ENCODE data around the gene NXF1.
"Not testable (repeated sequence)": the region's sequence is repeated elsewhere in the genome, so short reads cannot be mapped to it uniquely, and the experiment has no call there.

NXF1 gene

DNA sequence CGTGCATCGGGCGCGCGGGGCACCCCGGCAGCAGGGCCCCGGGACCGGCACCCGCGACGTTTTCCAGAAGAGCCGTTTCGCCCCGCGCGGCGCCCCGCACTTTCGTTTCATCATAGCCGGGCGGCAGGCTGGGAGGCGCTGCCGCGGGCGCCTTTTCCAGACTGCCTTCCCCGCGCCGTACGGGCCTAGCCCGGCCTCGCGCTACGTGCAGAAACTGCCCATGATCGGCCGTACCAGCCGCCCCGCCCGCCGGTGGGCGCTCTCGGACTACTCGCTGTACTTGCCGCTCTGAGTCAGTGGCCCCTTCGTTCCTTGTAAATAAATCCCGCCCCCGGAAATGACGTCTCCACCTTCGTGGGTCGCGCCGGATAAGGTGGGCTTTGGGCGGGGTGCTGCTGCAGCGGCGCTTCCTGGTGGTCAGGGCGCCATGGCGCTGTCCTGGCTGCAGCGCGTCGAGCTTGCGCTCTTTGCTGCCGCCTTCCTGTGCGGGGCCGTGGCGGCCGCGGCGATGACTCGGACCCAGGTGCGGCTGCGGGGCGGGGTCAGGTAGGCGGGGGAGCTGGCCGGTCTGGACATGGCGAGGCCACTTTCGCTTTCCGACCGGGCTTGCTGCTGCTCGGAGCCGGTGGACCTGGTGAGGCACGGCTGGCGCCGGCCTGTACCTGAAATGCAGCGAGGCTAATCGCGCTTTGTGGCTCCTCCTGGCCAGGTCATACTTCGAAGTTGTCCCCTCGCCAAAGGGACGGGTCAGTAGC is 18.1 kb downstream of the NXF1 start, which contains the start of gene TMEM179B:
TSS of gene TMEM179B (plus strand) at position 398 of the 755 bp plus-strand sequence. CDS start at position 428, 30 bp downstream.
- peak; percentile 96 to 97 for DNase-seq (ENCODE audit: low read depth in 2 of 2)

- peak; percentile 78 to 80 for DNase-seq (ENCODE audit: low read depth in 2 of 2)
Measured at GRCh38 chr11:62786318-62787004, 18.8 kb downstream of the NXF1 start.

GRCh38 chr11:62782753-62783152 is 22.5 kb downstream of the NXF1 start:
- DNase-seq (ENCODE audit: low read depth in 2 of 2), result no peak

DNA sequence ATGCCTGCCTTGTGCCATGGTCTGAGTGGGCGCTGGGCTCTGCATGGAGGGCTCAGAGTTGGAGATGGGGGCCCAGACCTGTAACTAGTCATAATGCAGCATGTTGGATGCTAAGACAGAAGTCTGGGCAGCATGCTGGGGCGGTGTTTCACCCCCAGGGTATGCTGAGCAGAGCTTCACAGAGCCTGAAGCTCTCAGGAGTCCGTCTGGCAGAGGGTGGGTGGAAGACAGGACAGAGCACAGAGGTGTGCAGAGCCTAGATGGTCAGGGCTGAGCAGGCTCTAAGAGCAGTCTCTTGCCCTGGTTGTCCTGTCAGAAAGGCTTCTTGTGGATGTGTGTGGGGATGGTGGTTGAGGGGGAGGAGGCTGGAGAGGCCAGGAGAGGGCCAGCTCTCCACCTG is 26.8 kb downstream of the NXF1 start:
- no peak for DNase-seq (ENCODE audit: low read depth in 2 of 2)

GRCh38 chr11:62777389-62777788 is 27.9 kb downstream of the NXF1 start:
- no peak for DNase-seq (ENCODE audit: low read depth in 2 of 2)

GRCh38 chr11:62775646-62776045 is 29.6 kb downstream of the NXF1 start:
- no peak for DNase-seq (ENCODE audit: low read depth in 2 of 2)

GRCh38 chr11:62774407-62774806 is 30.8 kb downstream of the NXF1 start:
- DNase-seq (ENCODE audit: low read depth in 2 of 2), result no peak

DNA sequence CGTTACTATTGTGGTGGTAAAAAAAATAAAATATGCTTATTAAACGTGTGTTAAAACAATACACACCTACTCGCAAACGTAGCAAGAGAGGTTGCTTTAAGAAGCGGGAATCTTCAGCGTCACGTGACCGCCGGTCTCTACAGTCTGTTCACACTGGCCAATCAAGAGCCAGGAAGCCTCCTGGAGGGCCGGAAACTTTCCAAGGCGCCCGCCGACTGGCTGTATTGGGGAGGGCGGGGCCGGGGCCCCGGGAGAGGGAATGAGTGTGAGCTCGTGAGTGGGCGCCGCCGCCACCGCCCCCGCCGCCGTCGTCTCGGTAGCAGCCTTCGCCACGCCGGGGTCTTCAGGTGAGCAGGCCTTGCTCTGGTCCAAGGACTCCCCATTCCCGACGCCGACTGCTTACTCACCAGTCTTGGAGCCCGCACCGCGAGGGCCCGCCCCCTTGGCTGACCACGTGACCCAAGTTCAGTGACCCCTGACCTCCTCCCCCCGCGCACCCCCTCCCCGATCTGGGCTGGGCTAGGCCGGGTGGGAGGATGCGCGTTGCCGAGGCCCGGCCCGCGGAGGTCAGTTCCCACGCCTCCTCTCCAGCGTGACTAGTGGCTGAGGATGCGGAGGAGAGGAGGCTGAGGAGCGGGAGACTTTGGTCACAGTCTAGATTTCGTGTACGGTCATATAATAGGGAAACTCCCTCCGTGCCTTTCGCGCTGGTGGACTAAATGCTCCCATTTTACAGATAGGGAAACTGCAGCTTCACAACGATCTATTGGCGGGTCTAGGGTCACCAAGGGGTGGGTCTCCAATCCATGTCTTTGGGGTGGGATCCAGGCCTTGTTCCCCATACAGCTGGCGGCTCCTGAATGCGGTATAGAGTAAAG is 33.9 kb downstream of the NXF1 start, which contains the start of gene TAF6L:
TSS of gene TAF6L (plus strand) at position 253 of the 878 bp plus-strand sequence. CDS start 4,388 bp downstream, outside the sequence.
- peak; percentile 92 for DNase-seq (ENCODE audit: low read depth in 2 of 2)

DNA sequence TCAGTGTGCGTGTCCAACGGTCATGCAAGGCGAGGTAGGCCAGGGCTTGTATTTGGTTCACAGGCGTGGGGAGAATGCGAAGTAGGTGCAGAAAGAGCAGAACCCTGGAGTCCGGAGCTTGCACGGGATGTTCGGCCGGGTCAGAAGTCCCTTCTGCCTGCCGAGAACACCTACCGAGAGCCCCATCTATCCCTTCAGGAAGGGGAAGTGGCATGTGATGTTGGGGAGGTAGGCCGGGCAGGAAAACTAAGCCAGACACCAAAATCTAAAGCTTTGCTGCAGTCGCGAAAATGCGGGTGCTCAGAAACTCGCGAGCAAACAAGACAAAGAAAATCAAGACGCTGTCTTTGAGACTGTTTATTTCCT is 34.5 kb downstream of the NXF1 start:
- DNase-seq (ENCODE audit: low read depth in 2 of 2), result no peak

DNA sequence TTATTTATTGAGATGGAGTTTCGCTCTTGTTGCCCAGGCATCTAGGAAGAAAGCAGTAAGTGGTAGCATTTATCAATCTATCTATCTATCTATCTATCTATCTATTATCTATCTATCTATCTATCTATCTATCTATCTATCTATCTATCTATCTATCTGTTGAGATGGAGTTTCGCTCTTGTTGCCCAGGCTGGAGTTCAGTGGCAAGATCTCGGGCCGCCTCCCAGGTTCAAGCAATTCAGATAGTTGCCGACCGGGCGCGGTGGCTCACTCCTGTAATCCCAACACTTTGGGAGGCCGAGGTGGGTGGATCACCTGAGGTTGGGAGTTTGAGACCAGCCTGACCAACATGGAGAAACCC is 44.4 kb downstream of the NXF1 start:
- not testable (repeated sequence) for DNase-seq (ENCODE audit: low read depth in 2 of 2)

DNA sequence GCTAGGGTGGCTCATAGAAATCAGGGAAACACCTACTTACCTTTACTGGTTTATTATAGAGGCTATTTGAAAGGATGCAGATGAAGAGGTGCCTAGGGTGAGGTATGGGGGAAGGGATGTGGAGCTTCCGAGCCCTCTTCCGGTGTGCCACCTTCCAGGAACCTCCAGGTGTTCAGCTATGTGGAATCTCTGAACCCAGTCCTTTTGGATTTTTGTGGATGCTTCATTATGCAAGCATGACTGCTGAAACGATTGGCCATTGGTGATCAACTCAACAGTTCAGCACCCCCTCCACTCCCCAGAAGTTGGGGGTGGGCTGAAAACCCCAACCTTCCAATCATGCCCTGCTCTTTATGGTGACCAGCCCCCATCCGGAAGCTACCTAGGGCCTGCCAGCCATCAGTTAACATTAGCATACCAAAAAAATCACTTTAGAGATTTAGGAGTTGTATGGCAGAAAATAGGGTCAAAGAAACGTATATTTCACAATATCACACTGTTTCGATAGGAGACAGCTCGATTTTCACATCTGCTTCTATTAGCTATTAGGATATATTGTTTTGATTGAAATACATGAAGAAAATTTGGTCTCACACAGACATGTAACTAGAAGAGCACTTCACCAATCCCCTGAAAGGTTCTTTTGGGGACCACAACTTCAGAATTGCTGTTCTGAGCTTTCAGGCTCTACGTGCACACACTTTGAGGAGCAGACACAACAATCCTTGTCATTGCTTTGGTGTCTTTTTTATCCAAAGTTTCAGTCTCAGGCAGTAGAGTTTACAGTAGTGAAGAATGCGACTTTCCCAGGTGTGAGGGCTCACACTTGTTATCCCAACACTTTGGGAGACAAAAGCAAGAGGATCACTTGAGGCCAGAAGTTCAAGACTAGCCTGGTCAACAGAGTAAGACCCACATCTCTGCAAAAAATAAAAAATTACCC is 47.1 kb downstream of the NXF1 start:
- no peak for DNase-seq (ENCODE audit: low read depth in 2 of 2)

DNA sequence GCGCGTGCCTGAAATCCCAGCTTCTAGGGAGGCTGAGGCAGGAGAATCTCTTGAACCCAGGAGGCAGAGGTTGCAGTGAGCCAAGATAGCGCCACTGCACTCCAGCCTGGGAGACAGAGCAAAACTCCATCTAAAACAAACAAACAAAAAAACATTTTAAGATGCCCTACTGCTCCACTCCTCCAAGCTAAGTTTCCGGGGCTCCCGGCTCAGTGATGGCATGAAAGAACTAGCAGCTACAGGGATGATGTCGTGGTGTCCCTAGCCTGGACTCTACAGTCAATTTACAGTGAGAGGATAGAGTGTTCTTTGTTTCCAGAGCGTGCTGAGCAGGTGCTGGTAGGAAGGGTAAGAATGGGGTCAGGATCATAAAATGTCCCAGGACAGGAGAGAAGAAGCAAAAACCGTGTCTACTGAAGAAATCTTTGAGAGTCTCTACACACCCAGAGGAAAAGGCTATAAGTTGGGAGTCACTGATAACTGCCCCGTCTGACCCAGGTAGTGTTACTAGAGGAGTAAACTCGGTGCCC is 50.1 kb downstream of the NXF1 start:
- no peak for DNase-seq (ENCODE audit: low read depth in 2 of 2)

DNA sequence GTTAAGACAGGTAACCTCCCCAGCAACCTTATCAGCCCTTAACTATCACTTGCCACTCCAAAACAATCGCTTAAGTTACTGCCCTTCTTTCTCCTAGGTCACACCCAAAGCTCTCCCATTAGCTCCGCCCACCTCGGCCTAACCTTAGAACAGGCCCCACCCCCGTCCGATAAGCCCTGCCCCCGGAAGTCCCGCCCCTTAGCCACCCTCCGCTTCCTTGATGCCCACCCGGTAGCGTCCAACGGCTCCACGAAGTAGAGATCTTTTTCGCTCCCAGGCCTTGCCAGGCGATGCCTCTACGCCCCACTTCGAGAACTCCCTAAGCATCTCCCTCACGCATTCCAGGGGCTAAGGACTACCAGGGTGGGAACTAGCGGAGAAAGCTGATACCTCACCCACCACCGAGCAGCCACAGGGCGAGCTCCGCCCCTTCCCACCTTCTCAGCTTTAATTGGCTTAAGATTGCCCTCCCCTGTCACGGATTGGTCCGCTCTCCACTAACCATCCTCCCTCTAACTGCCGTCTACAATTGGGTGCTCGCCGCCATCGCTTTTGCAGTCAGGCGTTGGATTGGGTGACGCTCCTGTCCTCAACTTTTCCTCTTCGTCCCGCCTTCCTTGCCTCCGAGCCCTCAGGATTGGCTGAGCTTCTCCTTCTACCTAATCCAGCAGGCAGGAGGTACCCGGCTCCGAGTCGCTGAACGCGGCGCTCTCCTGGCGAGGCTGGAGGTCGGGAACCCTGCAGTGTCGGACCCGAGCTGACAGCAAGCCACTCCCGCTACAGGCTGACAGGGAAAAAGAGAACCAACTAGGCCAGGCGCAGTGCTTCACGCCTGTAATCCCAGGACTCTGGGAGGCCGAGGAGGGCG is 51.3 kb downstream of the NXF1 start, which contains the start of gene ZBTB3:
TSS of gene ZBTB3 (minus strand) at position 425 of the 868 bp plus-strand sequence. CDS start 496 bp downstream, outside the sequence.
- peak; percentile 91 to 93 for DNase-seq (ENCODE audit: low read depth in 2 of 2)

- no peak for DNase-seq (ENCODE audit: low read depth in 2 of 2)
Measured at GRCh38 chr11:62752994-62753735, 52.1 kb downstream of the NXF1 start.

DNA sequence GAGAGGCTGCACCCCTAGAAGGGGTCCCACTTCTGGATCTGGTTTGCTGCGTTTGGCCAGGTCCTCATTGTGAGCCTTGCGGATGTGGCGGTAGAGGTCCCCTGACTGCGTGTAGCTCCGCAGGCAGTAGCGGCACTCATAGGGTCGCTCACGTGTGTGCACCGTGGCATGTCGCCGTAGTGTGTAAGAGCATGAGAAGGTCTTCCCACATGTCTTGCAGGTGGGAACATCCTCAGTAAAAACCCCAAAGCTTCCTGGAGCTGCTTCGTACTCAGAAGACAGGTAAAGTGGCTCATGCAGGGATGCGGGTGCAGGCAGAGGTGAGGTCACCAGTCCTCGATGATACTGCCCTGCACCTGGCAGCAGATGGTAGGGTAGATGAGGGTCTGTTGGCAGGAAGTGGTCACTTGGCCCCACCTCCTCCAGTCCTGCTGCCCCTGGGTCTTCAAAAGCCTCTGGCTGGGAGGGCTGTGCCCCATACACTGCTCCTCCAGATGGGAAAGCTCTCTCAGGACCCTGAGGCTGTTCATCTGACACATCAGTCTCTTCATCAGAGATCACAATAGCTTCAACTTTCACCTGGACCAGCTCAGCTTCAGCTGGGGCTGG is 53.0 kb downstream of the NXF1 start:
- no peak for DNase-seq (ENCODE audit: low read depth in 2 of 2)

DNA sequence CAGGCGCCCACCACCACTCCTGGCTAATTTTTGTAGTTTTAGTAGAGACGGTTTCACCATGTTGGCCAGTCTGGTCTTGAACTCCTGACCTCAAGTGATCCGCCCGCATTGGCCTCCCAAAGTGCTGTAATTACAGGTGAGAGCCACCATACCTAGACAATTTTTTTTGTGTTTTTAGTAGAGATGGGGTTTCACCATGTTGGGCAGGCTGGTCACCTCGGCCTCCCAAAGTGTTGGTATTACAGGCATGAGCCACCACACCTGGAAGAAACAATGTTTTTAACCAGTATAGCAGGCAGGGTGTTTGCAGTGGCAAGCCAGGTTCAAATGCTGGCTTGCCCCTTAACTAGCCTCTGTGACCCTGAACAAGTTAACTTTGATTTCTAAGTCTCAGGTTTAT is 55.3 kb downstream of the NXF1 start:
- not testable (repeated sequence) for DNase-seq (ENCODE audit: low read depth in 2 of 2)

DNA sequence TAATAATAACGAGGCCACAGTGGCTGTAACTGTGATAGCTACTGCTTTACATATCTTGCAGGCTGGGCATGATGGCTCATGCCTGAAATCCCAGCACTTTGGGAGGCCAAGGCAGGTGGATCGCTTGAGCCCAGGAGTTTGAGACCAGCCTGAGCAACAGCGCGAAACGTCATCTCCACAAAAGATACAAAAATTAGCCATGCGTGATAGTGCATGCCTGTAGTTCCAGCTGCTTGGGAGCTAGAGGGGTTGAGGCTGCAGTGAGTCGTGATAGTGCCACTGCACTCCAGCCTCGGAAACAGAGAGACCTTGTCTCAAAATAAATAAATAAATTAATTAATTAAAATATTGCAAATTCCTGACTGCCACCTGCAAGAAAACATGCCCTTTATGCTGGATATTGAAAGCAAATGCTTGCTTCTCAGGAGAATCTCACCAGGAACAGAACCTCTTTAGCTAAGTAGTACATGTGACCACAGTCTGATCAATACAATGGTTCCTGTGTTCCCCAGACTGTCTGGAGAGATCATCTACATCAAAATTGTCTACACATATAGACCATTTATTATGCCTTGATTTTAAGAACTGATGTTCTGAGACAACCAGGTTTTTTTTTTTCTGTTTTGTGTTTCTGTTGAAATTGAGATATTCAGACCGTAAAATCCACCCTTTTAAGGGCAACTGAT is 57.6 kb downstream of the NXF1 start:
- DNase-seq (ENCODE audit: low read depth in 2 of 2), result no peak
